Fibroblast of lung (primary cell): ENCODE measurements around the gene SEMA6A. TPM values are rescaled to one million over a fixed set of nuclear protein-coding genes. Genes with fewer than 3 reads are reported as not detected.

Experiments used
- DNase-seq, 2 donors: peaks; one replicate each; pipeline versions ENCODE4 v3.0.0 to v3.0.0-alpha.2; 2010; ENCODE audit warnings: low read depth in 2 of 2
- H2AFZ ChIP-seq: 2 replicates; pipeline ENCODE4 v1.5.1; 2012; ENCODE audit warnings: low read length, control low read depth, inconsistent platforms
- H3K27ac ChIP-seq: 2 replicates; pipeline ENCODE4 v1.5.1; 2011; ENCODE audit warnings: low read length, control low read depth; ENCODE audit not compliant: insufficient read depth
- H3K27me3 ChIP-seq: 2 replicates; pipeline ENCODE4 v1.5.1; 2011; ENCODE audit warnings: mild to moderate bottlenecking, low read length; ENCODE audit not compliant: control insufficient read depth, insufficient read depth
- H3K36me3 ChIP-seq: 2 replicates; pipeline ENCODE4 v1.5.1; 2011; ENCODE audit warnings: low read length; ENCODE audit not compliant: control insufficient read depth, insufficient read depth
- H3K4me1 ChIP-seq: 2 replicates; pipeline ENCODE4 v1.5.1; 2011; ENCODE audit warnings: low read length; ENCODE audit not compliant: control insufficient read depth, insufficient read depth; ENCODE audit errors: extremely low read depth
- H3K4me2 ChIP-seq: 2 replicates; pipeline ENCODE4 v1.5.1; 2011; ENCODE audit warnings: low read length, control low read depth; ENCODE audit not compliant: insufficient read depth; ENCODE audit errors: extremely low read depth
- H3K4me3 ChIP-seq, 4 experiments: fragments of 200-600 bp in 1 of 4; sonication (generic) in 1 of 4; replicated peaks in 1 of 4; 2 replicates each; pipeline ENCODE4 v1.5.1; 2011 to 2016; ENCODE audit warnings: low read length in 4 of 4, low read depth in 3 of 4, mild to moderate bottlenecking in 3 of 4, control low read depth in 2 of 4, inconsistent platforms in 1 of 4, mixed read lengths in 1 of 4; ENCODE audit not compliant: insufficient read depth in 1 of 4; ENCODE audit errors: control extremely low read depth in 1 of 4
- H3K79me2 ChIP-seq: 2 replicates; pipeline ENCODE4 v1.5.1; 2012; ENCODE audit warnings: mild to moderate bottlenecking, low read length, inconsistent platforms; ENCODE audit not compliant: control insufficient read depth, insufficient read depth
- H3K9ac ChIP-seq: 2 replicates; pipeline ENCODE4 v1.5.1; 2011; ENCODE audit warnings: mild to moderate bottlenecking, low read length, control low read depth; ENCODE audit not compliant: insufficient read depth
- H3K9me3 ChIP-seq: 2 replicates; pipeline ENCODE4 v1.5.1; 2012; ENCODE audit warnings: low read depth, low read length; ENCODE audit not compliant: control insufficient read depth, insufficient read depth
- H4K20me1 ChIP-seq: 2 replicates; pipeline ENCODE4 v1.5.1; 2011; ENCODE audit warnings: low read length; ENCODE audit not compliant: control insufficient read depth, insufficient read depth; ENCODE audit errors: extremely low read depth
- EZH2 ChIP-seq: IDR thresholded peaks from 2 replicates; pipeline ENCODE4 v1.5.1; 2012; ENCODE audit warnings: low read length, control low read depth, mild to moderate bottlenecking; ENCODE audit errors: missing control alignments
- polyA plus RNA-seq, 2 donors: library from polyadenylated mRNA; depleted of rRNA in 1 of 2; stranded (reverse) in 1 of 2; unstranded in 1 of 2; fragments of >200 nt; gene quantifications; 2 replicates each; pipeline ENCODE4 v1.2.1, GENCODE V29; 2011 to 2012; ENCODE audit warnings: missing spikeins in 1 of 2
- total RNA-seq: library from RNA; depleted of rRNA; stranded (reverse); fragments of >200 nt; gene quantifications from 2 replicates; pipeline ENCODE4 v1.2.1, GENCODE V29; 2014
- TF ChIP-seq, protein P1 (sequence below), 2 donors: IDR thresholded peaks in 1 of 2; conservative IDR thresholded peaks in 1 of 2; 1 replicate in 1 of 2; 2 replicates in 1 of 2; pipeline ENCODE4 v1.5.1; 2011 to 2012; ENCODE audit warnings: low read length in 2 of 2, control low read depth in 1 of 2, inconsistent platforms in 1 of 2, low read depth in 1 of 2, mild to moderate bottlenecking in 1 of 2

The SEMA6A gene
- total and polyA plus RNA-seq, 2 donors (not counting 1 experiment from before 2014, with no cell fraction given): 0.17 to 0.22 TPM

- Histone ChIP-seq H3K27ac (no peak overlapping the region), H3K36me3 (no peaks in the 10 kb centered on the region), H3K27me3 (no peaks in the 10 kb centered on the region), H3K79me2 (no peaks in the 10 kb centered on the region), H3K4me1 (no peaks in the 10 kb centered on the region), H2AFZ (no peak overlapping the region), H3K9me3 (no peaks in the 10 kb centered on the region), H3K9ac (no peak overlapping the region), H3K4me3 (no peak overlapping the region), H3K4me2 (no peak overlapping the region), H4K20me1 (no peaks in the 10 kb centered on the region)
- no peak for TF ChIP-seq EZH2
- TF ChIP-seq, protein P1, sequence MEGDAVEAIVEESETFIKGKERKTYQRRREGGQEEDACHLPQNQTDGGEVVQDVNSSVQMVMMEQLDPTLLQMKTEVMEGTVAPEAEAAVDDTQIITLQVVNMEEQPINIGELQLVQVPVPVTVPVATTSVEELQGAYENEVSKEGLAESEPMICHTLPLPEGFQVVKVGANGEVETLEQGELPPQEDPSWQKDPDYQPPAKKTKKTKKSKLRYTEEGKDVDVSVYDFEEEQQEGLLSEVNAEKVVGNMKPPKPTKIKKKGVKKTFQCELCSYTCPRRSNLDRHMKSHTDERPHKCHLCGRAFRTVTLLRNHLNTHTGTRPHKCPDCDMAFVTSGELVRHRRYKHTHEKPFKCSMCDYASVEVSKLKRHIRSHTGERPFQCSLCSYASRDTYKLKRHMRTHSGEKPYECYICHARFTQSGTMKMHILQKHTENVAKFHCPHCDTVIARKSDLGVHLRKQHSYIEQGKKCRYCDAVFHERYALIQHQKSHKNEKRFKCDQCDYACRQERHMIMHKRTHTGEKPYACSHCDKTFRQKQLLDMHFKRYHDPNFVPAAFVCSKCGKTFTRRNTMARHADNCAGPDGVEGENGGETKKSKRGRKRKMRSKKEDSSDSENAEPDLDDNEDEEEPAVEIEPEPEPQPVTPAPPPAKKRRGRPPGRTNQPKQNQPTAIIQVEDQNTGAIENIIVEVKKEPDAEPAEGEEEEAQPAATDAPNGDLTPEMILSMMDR (conservative IDR thresholded peaks at IDR 0.05 in 1 of 2, IDR thresholded peaks at IDR 0.05 in 1 of 2; ENCODE audit: low read depth in 1 of 2, low read length in 2 of 2): no peak
- no peak for DNase-seq
Measured at GRCh38 chr5:116595498-116595897, 20.9 kb upstream of the SEMA6A start.

DNA sequence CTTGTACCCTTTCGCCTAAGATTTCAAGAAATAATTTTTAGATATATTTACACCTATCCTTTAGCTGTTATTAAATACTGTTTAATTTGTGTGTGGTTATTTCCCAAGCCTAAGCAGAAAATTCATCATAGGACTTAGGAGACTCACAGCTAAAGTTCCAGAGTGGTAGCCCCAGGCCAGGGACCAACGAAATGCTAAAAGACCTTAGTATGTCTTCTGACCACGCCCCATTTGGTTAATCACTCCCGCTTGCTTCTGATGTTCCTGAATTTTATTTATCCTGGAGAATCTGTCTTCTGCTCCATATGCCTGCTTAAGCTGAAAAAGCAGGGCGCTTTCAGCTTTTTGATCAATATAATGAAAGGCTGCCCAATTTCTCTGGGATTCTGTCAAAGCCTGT lies 18.7 kb upstream of the SEMA6A start:
- TF ChIP-seq EZH2: no peak
- TF ChIP-seq, protein P1 (conservative IDR thresholded peaks at IDR 0.05 in 1 of 2, IDR thresholded peaks at IDR 0.05 in 1 of 2; ENCODE audit: low read depth in 1 of 2, low read length in 2 of 2): no peak
- no peak overlapping the region for H3K9ac ChIP-seq

GRCh38 chr5:116585227-116585626 lies 10.6 kb upstream of the SEMA6A start:
- Histone ChIP-seq H3K4me1 (no peaks in the 10 kb centered on the region), H2AFZ (no peak overlapping the region), H3K36me3 (no peaks in the 10 kb centered on the region), H3K9ac (no peak overlapping the region), H3K4me3 (no peak overlapping the region), H3K9me3 (no peaks in the 10 kb centered on the region), H3K27me3 (no peaks in the 10 kb centered on the region), H3K27ac (no peak overlapping the region), H3K79me2 (no peaks in the 10 kb centered on the region), H4K20me1 (no peaks in the 10 kb centered on the region), H3K4me2 (no peak overlapping the region)
- DNase-seq: no peak
- TF ChIP-seq, protein P1 (conservative IDR thresholded peaks at IDR 0.05 in 1 of 2, IDR thresholded peaks at IDR 0.05 in 1 of 2; ENCODE audit: low read depth in 1 of 2, low read length in 2 of 2): no peak
- TF ChIP-seq EZH2: no peak

More for the DNA sequence above, 18.7 kb upstream of the SEMA6A start:
- H3K9me3 ChIP-seq: no peaks in the 10 kb centered on the region
- no peak overlapping the region for H2AFZ ChIP-seq
- no peaks in the 10 kb centered on the region for H3K36me3 ChIP-seq
- H4K20me1 ChIP-seq: no peaks in the 10 kb centered on the region
- no peak overlapping the region for H3K4me3 ChIP-seq
- no peak overlapping the region for H3K27ac ChIP-seq
- DNase-seq: no peak
- no peaks in the 10 kb centered on the region for H3K4me1 ChIP-seq
- no peak overlapping the region for H3K4me2 ChIP-seq
- no peaks in the 10 kb centered on the region for H3K79me2 ChIP-seq
- no peaks in the 10 kb centered on the region for H3K27me3 ChIP-seq
